ENCODE results near the gene KAZALD1.

KAZALD1 gene, protein sequence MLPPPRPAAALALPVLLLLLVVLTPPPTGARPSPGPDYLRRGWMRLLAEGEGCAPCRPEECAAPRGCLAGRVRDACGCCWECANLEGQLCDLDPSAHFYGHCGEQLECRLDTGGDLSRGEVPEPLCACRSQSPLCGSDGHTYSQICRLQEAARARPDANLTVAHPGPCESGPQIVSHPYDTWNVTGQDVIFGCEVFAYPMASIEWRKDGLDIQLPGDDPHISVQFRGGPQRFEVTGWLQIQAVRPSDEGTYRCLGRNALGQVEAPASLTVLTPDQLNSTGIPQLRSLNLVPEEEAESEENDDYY

GRCh38 chr10:101061624-101062231, at the start of gene KAZALD1:
TSS of gene KAZALD1 (plus strand) at chr10:101061989. CDS start at chr10:101062593, 604 bp downstream.
- TF ChIP-seq CTCF (conservative IDR thresholded peaks at IDR 0.05; ENCODE audit: control insufficient read depth, insufficient read depth, low read depth, low read length): no peak
- peak within 1 kb of the TSS; percentile 96 for H3K4me3 ChIP-seq (ENCODE audit: control insufficient read depth, low read depth, low read length)
- peak; percentile 67 for DNase-seq (ENCODE audit: low read depth)

GRCh38 chr10:101012525-101013364, 49.0 kb upstream of the KAZALD1 start:
- peak; percentile 66 for TF ChIP-seq CTCF (conservative IDR thresholded peaks at IDR 0.05; ENCODE audit: control insufficient read depth, insufficient read depth, low read depth, low read length)
- peak; percentile 94 for DNase-seq (ENCODE audit: low read depth)
- no peak overlapping the region for H3K4me3 ChIP-seq (ENCODE audit: control insufficient read depth, low read depth, low read length)

DNA sequence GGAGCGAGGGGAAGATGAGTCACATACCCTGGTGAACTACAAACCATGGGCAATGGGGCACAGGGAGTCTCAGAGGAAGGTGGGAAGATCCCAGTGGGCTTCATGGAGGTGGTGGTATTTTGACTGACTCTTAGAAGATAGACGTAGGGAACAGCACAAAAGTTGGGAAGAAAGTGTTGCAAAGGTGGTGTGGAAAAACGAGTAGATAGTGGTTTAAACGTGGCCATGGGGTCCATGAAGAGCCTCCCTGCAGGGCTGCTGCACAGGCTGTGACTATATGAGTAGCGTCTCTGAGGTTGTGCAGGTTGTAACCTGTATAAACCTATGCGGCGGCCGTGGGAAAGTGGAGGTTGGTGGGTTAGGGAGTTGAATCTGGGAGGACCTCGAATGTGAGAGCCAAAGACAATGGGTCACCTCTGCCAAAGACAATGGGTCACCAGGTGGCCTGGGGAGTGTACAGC, 48.4 kb upstream of the KAZALD1 start:
- no peak for DNase-seq (ENCODE audit: low read depth)
- TF ChIP-seq CTCF (conservative IDR thresholded peaks at IDR 0.05; ENCODE audit: control insufficient read depth, insufficient read depth, low read depth, low read length): no peak
- no peak overlapping the region for H3K4me3 ChIP-seq (ENCODE audit: control insufficient read depth, low read depth, low read length)

DNA sequence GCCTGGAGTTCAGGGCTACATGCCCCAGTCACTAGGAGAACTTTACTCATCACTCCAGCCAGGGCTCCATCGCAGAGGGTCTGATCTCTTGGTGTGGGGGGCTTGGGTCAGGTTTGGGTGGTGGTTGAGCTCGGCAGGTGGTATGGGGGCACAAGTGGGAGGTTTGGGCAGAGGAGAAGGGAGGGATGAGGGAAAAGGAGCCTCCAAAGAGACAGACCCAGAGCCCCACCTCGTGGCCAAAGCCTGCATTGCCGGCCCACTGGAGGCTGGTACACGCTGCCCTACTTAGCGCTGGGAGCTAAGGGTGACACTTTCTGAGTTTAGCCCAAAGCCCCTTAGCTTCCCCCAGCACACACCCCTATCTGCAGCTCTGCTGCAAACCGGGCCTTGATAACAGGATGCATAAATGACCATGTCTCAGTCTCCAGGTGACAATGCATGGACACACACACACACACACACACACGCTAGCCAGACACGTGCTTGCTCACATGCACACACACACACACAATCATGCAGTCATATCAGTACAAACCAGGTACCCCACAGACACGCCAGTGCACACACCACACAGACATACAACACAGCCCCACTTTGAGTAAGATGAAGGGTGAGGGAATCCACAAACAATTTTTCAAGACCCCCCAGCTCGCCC, 47.4 kb upstream of the KAZALD1 start:
- peak; percentile 95 for TF ChIP-seq CTCF (conservative IDR thresholded peaks at IDR 0.05; ENCODE audit: control insufficient read depth, insufficient read depth, low read depth, low read length)
- peak; percentile 67 for DNase-seq (ENCODE audit: low read depth)
- H3K4me3 ChIP-seq (ENCODE audit: control insufficient read depth, low read depth, low read length): no peak overlapping the region

DNA sequence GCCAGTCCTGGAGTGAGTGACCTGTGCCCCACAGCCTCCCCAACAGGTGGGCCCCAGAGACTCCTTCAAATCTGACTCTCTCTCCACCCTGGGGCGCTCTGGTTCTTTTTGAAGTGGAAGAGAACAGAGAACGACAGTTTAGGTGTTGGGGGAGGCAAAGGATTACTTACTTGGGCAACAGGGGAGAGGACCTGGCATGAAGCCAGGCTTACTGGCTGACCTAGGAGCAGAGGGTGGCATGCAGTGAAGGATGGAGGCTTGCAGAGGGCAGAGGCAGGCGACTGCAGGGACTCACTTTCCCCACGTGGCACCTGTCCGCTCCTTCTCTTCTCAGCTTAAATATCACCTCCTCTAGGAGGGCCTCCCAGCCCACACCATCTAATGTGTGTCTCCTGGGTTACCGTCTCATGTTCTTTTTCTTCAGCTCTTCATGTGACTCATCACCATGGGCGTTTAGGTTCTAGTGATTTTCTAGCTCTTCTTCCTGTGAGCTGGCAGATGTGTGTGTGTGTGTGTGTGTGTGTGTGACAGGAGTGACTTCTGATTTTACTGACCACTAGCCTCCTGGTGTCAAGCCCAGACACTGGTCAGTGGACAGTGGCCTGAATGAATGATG, 46.7 kb upstream of the KAZALD1 start:
- peak; percentile 98 for DNase-seq (ENCODE audit: low read depth)
- no peak overlapping the region for H3K4me3 ChIP-seq (ENCODE audit: control insufficient read depth, low read depth, low read length)
- TF ChIP-seq CTCF (conservative IDR thresholded peaks at IDR 0.05; ENCODE audit: control insufficient read depth, insufficient read depth, low read depth, low read length): no peak

DNA sequence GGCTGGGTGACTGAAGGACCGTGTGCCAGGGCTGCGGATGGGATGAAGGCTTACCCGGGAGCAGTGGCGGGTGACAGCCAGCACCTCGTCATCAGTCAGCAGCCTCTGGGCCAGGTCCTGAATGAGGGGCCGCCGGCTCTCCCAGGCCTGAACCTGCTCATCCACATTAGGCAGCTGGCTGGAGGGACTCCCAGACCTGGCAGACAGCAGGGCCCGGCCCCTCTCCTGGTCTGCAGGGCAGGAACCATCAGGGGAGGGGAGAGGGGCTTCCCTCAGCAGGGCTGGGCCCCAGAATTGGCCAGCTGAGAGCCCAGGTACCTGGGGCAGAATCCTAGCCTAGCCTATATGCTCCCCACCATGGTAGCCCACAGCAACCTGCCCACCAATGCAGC, 46.2 kb upstream of the KAZALD1 start:
- no peak overlapping the region for H3K4me3 ChIP-seq (ENCODE audit: control insufficient read depth, low read depth, low read length)
- TF ChIP-seq CTCF (conservative IDR thresholded peaks at IDR 0.05; ENCODE audit: control insufficient read depth, insufficient read depth, low read depth, low read length): no peak
- no peak for DNase-seq (ENCODE audit: low read depth)

Data from fibroblast of mammary gland (primary cell).